A549 (cell line): ENCODE data around the gene TNFRSF1B. TPM values are rescaled to one million over a fixed set of nuclear protein-coding genes. Genes with fewer than 3 reads are reported as not detected.

Experiments
- ATAC-seq, 2 experiments: fragments of 200-7000 bp in 1 of 2; fragments of >200 bp in 1 of 2; cut with Nextera tagmentation in 1 of 2; cut with Tn5 transposase in 1 of 2; 3 replicates each; pipeline versions ENCODE4 v1.8.0 to v1.9.1; 2018 to 2020; ENCODE audit warnings: mild to moderate bottlenecking in 1 of 2, moderate library complexity in 1 of 2
- CTCF ChIA-PET: fragments of 300-600 bp; sonication (Branson Sonifier 250); formaldehyde crosslinking; extraction: SDS; loops from one replicate; lab custom pipeline; 2021; ENCODE audit warnings: antibody characterized with exemption, inconsistent platforms; lab: Yijun Ruan, JAX
- POLR2A ChIA-PET: fragments of 350-600 bp; formaldehyde crosslinking; extraction: SDS; loops from one replicate; lab custom pipeline; 2021; ENCODE audit warnings: antibody characterized with exemption, inconsistent platforms; lab: Yijun Ruan, JAX
- DNase-seq, 2 experiments: peaks; one replicate each; pipeline versions ENCODE4 v3.0.0 to v3.0.0-alpha.2; 2011 to 2016; ENCODE audit warnings: low read depth in 1 of 2, low spot score in 1 of 2
- FAIRE-seq: peaks from 2 replicates; lab custom pipeline; 2011; peaks lifted over from hg19 to GRCh38; lab: Jason Lieb, UNC
- H3K27ac ChIP-seq, 2 experiments: fragments of >200 bp; sonication (Bioruptor Twin); formaldehyde crosslinking; 3 replicates each; pipeline ENCODE4 v1.5.1; 2016 to 2017
- H3K4me1 ChIP-seq: fragments of >200 bp; sonication (Bioruptor Twin); formaldehyde crosslinking; 3 replicates; pipeline ENCODE4 v1.6.1; 2016
- H3K4me2 ChIP-seq: fragments of >200 bp; sonication (Bioruptor Twin); formaldehyde crosslinking; 3 replicates; pipeline ENCODE4 v1.6.1; 2016
- H3K4me3 ChIP-seq: fragments of >200 bp; sonication (Bioruptor Twin); formaldehyde crosslinking; 3 replicates; pipeline ENCODE4 v1.5.1; 2016
- H3K9me3 ChIP-seq: fragments of >200 bp; sonication (Bioruptor Twin); formaldehyde crosslinking; 3 replicates; pipeline ENCODE4 v1.6.1; 2016
- ATOH8 ChIP-seq: fragments of 250-450 bp; sonication (Bioruptor Pico); IDR thresholded peaks from 2 replicates; pipeline ENCODE4 v1.5.0; 2020; ENCODE audit warnings: low read depth, mild to moderate bottlenecking, moderate library complexity
- CEBPB ChIP-seq, 2 experiments: fragments of >200 bp in 1 of 2; sonication (Bioruptor Twin) in 1 of 2; formaldehyde crosslinking in 1 of 2; IDR thresholded peaks; 2 replicates each; pipeline ENCODE4 v1.6.1; 2012 to 2016
- CHD2 ChIP-seq: fragments of 150-350 bp; IDR thresholded peaks from 2 replicates; pipeline ENCODE4 v1.6.1; 2014; ENCODE audit warnings: low read length; ENCODE audit not compliant: partially characterized antibody
- ELK1 ChIP-seq: fragments of 150-350 bp; IDR thresholded peaks from 2 replicates; pipeline ENCODE4 v1.6.1; 2014; ENCODE audit warnings: low read depth, mild to moderate bottlenecking, low read length
- FOSB ChIP-seq: fragments of 250-450 bp; sonication (Bioruptor Pico); IDR thresholded peaks from 2 replicates; pipeline ENCODE4 v1.5.0; 2020; ENCODE audit warnings: mild to moderate bottlenecking, moderate library complexity
- HES2 ChIP-seq: fragments of >200 bp; sonication (Bioruptor Twin); formaldehyde crosslinking; IDR thresholded peaks from 2 replicates; pipeline ENCODE4 v1.6.1; 2016
- JUN ChIP-seq, 2 experiments: fragments of >200 bp; sonication (Bioruptor Twin); formaldehyde crosslinking; IDR thresholded peaks; 2 replicates in 1 of 2; 3 replicates in 1 of 2; pipeline ENCODE4 v1.6.1; 2016 to 2017
- MAFK ChIP-seq: fragments of 450-650 bp; IDR thresholded peaks from 2 replicates; pipeline ENCODE4 v1.6.1; 2014; ENCODE audit not compliant: partially characterized antibody
- NFE2L2 ChIP-seq: fragments of 150-350 bp; conservative IDR thresholded peaks from 2 replicates; pipeline ENCODE4 v1.6.1; 2014; ENCODE audit warnings: low read length
- PBX3 ChIP-seq: IDR thresholded peaks from 2 replicates; pipeline ENCODE4 v1.6.1; 2012
- POLR2A ChIP-seq: IDR thresholded peaks from 2 replicates; pipeline ENCODE4 v1.6.1; 2012; ENCODE audit warnings: mild to moderate bottlenecking, low read length
- POLR2AphosphoS2 ChIP-seq: conservative IDR thresholded peaks from 2 replicates; pipeline ENCODE4 v1.6.1; 2012; ENCODE audit warnings: low read length, improper control_type of control experiment, inconsistent platforms
- RAD21 ChIP-seq, 2 experiments: fragments of >200 bp in 1 of 2; sonication (Bioruptor Twin) in 1 of 2; formaldehyde crosslinking in 1 of 2; IDR thresholded peaks in 1 of 2; conservative IDR thresholded peaks in 1 of 2; 2 replicates in 1 of 2; 3 replicates in 1 of 2; pipeline ENCODE4 v1.6.1; 2012 to 2018; ENCODE audit warnings: inconsistent platforms in 1 of 2
- RCOR1 ChIP-seq: fragments of 150-350 bp; IDR thresholded peaks from 2 replicates; pipeline ENCODE4 v1.6.1; 2014; ENCODE audit warnings: antibody characterized with exemption, low read length, low read depth
- REST ChIP-seq: fragments of 200-600 bp; sonication (generic); IDR thresholded peaks from 2 replicates; pipeline ENCODE4 v1.6.1; 2016; ENCODE audit warnings: antibody characterized with exemption, mild to moderate bottlenecking, moderate library complexity
- WGBS: methylation state at CpG from one replicate; pipeline ENCODE4 v1.1.6; 2017; ENCODE audit errors: missing lambda C conversion rate; 5-methylcytosine and 5-hydroxymethylcytosine counted together
- polyA plus RNA-seq, 4 experiments: library from polyadenylated mRNA; depleted of rRNA in 3 of 4; stranded (reverse); fragments of >200 nt; fragmentation: RNase III in 1 of 4; extraction: RNeasy Plus Mini Kit Qiagen cat#74134 plus additional on column Dnase treatment in 1 of 4; gene quantifications; 2 replicates in 3 of 4; 3 replicates in 1 of 4; pipeline ENCODE4 v1.2.3, GENCODE V29; 2011 to 2017

TNFRSF1B gene
- polyA plus RNA-seq, 2 of the 4 experiments (the other 2 are of a cell fraction) = 0.05 to 0.06 TPM

GRCh38 chr1:12168451-12169160 is 1.8 kb downstream of the TNFRSF1B start:
- POLR2A ChIA-PET = no interaction called here
- no peak for ATAC-seq

GRCh38 chr1:12169442-12170135 is 2.8 kb downstream of the TNFRSF1B start:
- WGBS = 52% methylated on average over 4 of the region's 8 CpGs
- H3K4me1 ChIP-seq = no peaks in the 10 kb centered on the region
- ChIA-PET CTCF (interaction anchor here (1.3 kb wide), 1 partner anchor 45 kb away, joined by 8 read pairs; no protein-coding TSS in a partner anchor), POLR2A (no interaction called here)
- no peak overlapping the region for H3K4me2 ChIP-seq
- FAIRE-seq (no peak), DNase-seq (no peak), ATAC-seq (no peak)
- no peak for TF ChIP-seq JUN (IDR thresholded peaks at IDR 0.05)
- no peak for TF ChIP-seq FOSB
- TF ChIP-seq ELK1 = no peak
- no peak for TF ChIP-seq CEBPB (IDR thresholded peaks at IDR 0.05)
- TF ChIP-seq NFE2L2 = no peak
- no peak for TF ChIP-seq CHD2
- no peak for TF ChIP-seq PBX3
- H3K9me3 ChIP-seq = no peaks in the 10 kb centered on the region
- H3K4me3 ChIP-seq = no peak overlapping the region
- H3K27ac ChIP-seq = no peak overlapping the region

More at GRCh38 chr1:12168451-12169160, 1.8 kb downstream of the TNFRSF1B start:
- TF ChIP-seq RAD21 (conservative IDR thresholded peaks at IDR 0.05 in 1 of 2, IDR thresholded peaks at IDR 0.05 in 1 of 2) (no peak), POLR2A (no peak)
- TF ChIP-seq, all 56 proteins: peak for 0
- CTCF ChIA-PET = interaction anchor here (1.3 kb wide), 1 partner anchor 44 kb away, joined by 8 read pairs; no protein-coding TSS in a partner anchor
- Histone ChIP-seq H3K4me1 (no peaks in the 10 kb centered on the region), H3K4me3 (no peak overlapping the region), H3K27ac (no peak overlapping the region), H3K4me2 (no peak overlapping the region), H3K9me3 (no peaks in the 10 kb centered on the region)
- no peak for DNase-seq
- WGBS = 61% methylated on average over 13 of the region's 17 CpGs
- no peak for FAIRE-seq

GRCh38 chr1:12170263-12170671 is 3.5 kb downstream of the TNFRSF1B start:
- H3K4me2 ChIP-seq = no peak overlapping the region
- ChIA-PET POLR2A (no interaction called here), CTCF (no interaction called here)
- no peaks in the 10 kb centered on the region for H3K9me3 ChIP-seq
- H3K27ac ChIP-seq = no peak overlapping the region
- no peak for ATAC-seq
- no peak for FAIRE-seq
- H3K4me1 ChIP-seq = no peaks in the 10 kb centered on the region
- H3K4me3 ChIP-seq = no peak overlapping the region
- 63% methylated on average over 5 of the region's 9 CpGs for WGBS
- TF ChIP-seq POLR2AphosphoS2 (no peak), ATOH8 (CRISPR knock-in tag) (no peak), MAFK (no peak), RCOR1 (no peak), HES2 (no peak), REST (no peak)
- no peak for DNase-seq
